Right lobe of liver (tissue), 4 donors: Measurements from ENCODE around the gene ATG4C.

ENCODE experiments used
- POLR2A ChIP-seq: fragments of 450-650 bp; IDR thresholded peaks from one replicate; pipeline ENCODE4 v1.6.1; 2017; ENCODE audit warnings: antibody characterized with exemption, mild to moderate bottlenecking
- TF ChIP-seq, protein P1 (sequence below), 4 donors: fragments of 200-600 bp in 3 of 4; fragments of 450-650 bp in 1 of 4; IDR thresholded peaks; one replicate each; pipeline versions ENCODE4 v1.5.1 to v1.8.0; 2016 to 2022; ENCODE audit warnings: antibody characterized with exemption in 4 of 4, mild to moderate bottlenecking in 2 of 4
- donor health status: DM: no; HTN: no; CAD: no.
- donor health status: DM: no; HTN: no; CAD: no.
- donor health status: DM: no; HTN: yes; CAD: no.

DNA sequence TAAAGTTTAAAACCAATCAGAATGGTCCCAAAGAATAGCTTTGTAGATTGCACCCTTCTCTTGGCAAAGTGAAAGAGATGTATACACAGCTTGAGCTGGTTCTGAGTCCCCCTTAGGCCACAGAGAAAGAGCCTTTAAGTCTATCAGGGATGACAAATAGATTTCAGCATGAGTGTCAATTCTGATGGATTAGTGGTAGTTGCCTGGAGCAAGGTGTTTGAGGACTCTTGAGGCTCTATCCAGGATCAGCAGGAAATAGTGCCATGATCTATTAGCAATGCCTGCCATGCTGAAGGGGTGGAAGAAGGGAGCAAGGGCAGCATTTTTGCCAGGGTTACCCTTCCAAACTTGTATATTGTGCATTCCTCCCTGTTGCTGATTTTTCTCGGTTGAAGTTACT lies 116.6 kb downstream of the ATG4C start:
- TF ChIP-seq, protein P1, sequence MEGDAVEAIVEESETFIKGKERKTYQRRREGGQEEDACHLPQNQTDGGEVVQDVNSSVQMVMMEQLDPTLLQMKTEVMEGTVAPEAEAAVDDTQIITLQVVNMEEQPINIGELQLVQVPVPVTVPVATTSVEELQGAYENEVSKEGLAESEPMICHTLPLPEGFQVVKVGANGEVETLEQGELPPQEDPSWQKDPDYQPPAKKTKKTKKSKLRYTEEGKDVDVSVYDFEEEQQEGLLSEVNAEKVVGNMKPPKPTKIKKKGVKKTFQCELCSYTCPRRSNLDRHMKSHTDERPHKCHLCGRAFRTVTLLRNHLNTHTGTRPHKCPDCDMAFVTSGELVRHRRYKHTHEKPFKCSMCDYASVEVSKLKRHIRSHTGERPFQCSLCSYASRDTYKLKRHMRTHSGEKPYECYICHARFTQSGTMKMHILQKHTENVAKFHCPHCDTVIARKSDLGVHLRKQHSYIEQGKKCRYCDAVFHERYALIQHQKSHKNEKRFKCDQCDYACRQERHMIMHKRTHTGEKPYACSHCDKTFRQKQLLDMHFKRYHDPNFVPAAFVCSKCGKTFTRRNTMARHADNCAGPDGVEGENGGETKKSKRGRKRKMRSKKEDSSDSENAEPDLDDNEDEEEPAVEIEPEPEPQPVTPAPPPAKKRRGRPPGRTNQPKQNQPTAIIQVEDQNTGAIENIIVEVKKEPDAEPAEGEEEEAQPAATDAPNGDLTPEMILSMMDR (IDR thresholded peaks at IDR 0.05): no peak
- no peak for TF ChIP-seq POLR2A
